HG03521 (cell line): ENCODE results near the gene AGFG2.

Experiments
- ATAC-seq: cut with Tn5 transposase; IDR thresholded peaks from one replicate; pipeline ENCODE4 v1.9.1; 2021; ENCODE audit warnings: mild to moderate bottlenecking, moderate library complexity; ENCODE audit not compliant: unreplicated experiment

AGFG2 gene

DNA sequence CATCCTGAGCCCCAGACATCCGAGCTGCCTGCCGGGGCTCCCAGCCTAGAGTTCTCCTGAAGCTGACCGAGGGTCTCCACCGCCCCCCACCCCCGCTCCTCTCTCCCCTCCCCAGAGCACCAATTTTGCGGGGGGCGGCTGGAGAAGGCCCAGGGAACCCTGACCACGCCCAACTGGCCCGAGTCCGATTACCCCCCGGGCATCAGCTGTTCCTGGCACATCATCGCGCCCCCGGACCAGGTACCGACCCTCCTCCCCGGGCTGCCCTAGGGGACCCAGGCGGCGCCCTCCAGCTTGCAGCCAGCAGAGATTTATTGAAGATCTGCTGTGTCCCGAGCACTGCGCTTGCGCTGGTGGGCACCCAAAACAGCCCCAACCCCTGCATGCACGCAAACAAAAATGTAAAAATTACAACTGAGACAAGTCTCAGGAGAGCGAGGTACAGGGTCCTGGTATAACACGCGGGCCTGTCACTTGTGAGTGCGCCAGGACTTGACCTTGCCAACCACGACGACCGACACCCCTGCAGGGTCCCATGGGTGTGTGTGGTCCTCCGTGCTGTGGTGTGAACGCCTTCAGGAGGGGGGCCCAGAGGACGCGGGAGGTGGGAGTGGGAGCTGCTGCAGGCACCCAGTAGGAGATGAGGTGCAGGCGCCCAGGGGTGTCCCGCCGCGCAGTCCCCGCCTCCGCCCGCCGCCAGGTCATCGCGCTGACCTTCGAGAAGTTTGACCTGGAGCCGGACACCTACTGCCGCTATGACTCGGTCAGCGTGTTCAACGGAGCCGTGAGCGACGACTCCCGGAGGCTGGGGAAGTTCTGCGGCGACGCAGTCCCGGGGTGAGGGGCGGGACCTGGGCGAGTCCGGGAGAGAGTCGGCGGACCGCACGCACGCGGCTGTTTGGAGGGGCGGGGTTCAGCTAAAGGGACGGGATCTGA lies 66.2 kb downstream of the AGFG2 start:
- no peak for ATAC-seq

DNA sequence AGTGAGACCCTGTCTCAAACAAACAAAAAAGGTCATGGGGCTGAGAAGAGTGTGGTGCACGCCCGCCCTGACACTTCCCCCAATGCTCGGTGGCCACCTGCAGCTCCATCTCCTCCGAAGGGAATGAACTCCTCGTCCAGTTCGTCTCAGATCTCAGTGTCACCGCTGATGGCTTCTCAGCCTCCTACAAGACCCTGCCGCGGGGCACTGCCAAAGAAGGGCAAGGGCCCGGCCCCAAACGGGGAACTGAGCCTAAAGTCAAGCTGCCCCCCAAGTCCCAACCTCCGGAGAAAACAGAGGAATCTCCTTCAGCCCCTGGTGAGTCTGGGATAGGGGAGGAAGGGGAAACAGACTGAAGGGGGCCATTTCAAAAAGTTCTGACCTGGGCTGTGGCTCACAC lies 67.3 kb downstream of the AGFG2 start:
- no peak for ATAC-seq

GRCh38 chr7:100607111-100607510 lies 68.1 kb downstream of the AGFG2 start:
- no peak for ATAC-seq

DNA sequence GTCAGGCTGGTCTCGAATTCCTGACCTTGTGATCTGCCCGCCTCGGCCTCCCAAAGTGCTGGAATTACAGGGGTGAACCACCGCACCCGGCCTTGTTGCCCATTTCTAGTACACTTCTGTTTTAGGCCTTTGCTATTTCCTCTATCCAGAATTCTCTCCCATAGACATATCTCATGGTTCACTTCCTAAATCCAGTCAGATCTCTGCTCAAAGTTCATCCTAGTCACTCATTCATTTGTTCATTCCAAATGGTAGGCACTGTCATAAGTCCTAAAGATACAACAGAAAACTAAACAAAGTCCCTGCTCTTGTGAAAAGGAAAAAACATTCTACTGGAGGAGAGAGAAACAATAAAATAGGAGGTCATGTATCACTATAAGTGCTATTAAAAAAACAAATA lies 71.0 kb downstream of the AGFG2 start:
- ATAC-seq, result no peak

GRCh38 chr7:100611983-100612729 lies 73.2 kb downstream of the AGFG2 start, which contains the start of gene MOSPD3:
Gene MOSPD3, plus strand, starts transcription at chr7:100612540. Its CDS starts 252 bp downstream, at chr7:100612792.
- peak; percentile 89 for ATAC-seq

GRCh38 chr7:100612730-100613390 lies 73.9 kb downstream of the AGFG2 start:
- no peak for ATAC-seq

GRCh38 chr7:100613412-100614175 lies 74.6 kb downstream of the AGFG2 start:
- ATAC-seq, result no peak

DNA sequence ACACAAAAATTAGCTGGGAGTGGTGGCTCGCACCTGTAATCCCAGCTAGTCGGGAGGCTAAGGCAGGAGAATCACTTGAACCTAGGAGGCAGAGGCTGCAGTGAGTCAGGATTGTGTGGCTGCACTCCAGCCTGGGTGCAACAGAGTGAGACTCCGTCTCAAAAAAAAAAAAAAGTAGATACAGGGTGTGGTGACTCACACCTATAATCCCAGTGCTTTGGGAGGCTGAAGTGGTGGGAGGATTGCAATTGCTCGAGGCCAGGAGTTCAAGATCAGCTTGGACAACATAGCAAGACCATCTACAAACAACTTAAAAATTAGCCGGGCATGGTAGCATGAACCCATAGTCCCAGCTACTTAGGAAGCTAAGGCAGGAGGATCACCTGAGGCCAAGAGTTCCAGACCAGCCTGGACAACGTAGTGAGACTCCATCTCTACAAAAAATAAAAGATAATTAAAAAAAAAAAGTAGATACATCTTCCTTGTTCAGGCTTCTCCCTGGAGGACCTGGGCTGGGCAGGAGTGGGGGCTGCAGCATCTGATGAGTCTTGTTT lies 75.4 kb downstream of the AGFG2 start:
- no peak for ATAC-seq
